Endothelial cell of umbilical vein (primary cell): ENCODE data around the gene LAMP1. TPM values are rescaled to one million over a fixed set of nuclear protein-coding genes. Genes with fewer than 3 reads are reported as not detected.

Experiments used
- BruUV-seq: library from RNA; stranded (reverse); fragments of 400-500 nt; replicated peaks from 2 replicates; lab custom pipeline; 2021; lab: Mats Ljungman, UMichigan
- CTCF ChIA-PET: fragments of 300-600, 350-600 bp; sonication (Branson Sonifier 250); formaldehyde crosslinking; loops from one replicate; lab custom pipeline; 2021; ENCODE audit warnings: antibody characterized with exemption, inconsistent platforms; lab: Charles Lee
- POLR2A ChIA-PET: fragments of 300-600, 350-600 bp; sonication (Branson Sonifier 250); formaldehyde crosslinking; loops from one replicate; lab custom pipeline; 2021; ENCODE audit warnings: antibody characterized with exemption, inconsistent platforms; lab: Charles Lee
- DNase-seq: peaks from one replicate; pipeline ENCODE4 v3.0.0-alpha.2; 2011; ENCODE audit warnings: low read depth, low spot score
- FAIRE-seq: peaks from 2 replicates; lab custom pipeline; 2011; peaks lifted over from hg19 to GRCh38; lab: Jason Lieb, UNC
- H2AFZ ChIP-seq: 2 replicates; pipeline ENCODE4 v1.6.0; 2012; ENCODE audit warnings: low read depth, low read length, control low read depth, inconsistent platforms
- H3K27ac ChIP-seq: 2 replicates; pipeline ENCODE4 v1.5.1; 2011; ENCODE audit warnings: low read depth, mild to moderate bottlenecking, control low read depth, low read length, moderate library complexity; ENCODE audit not compliant: insufficient read depth
- H3K27me3 ChIP-seq, 2 experiments: 2 replicates each; pipeline versions ENCODE4 v1.6.0 to v1.6.1; 2011; ENCODE audit warnings: low read length in 2 of 2, mixed read lengths in 1 of 2; ENCODE audit not compliant: control insufficient read depth in 2 of 2, insufficient read depth in 2 of 2
- H3K36me3 ChIP-seq, 2 experiments: 2 replicates in 1 of 2; 3 replicates in 1 of 2; pipeline ENCODE4 v1.5.1; 2011; ENCODE audit warnings: low read length in 2 of 2, mild to moderate bottlenecking in 1 of 2, moderate library complexity in 1 of 2; ENCODE audit not compliant: control insufficient read depth in 2 of 2, insufficient read depth in 2 of 2; ENCODE audit errors: extremely low read depth in 1 of 2
- H3K4me1 ChIP-seq: 3 replicates; pipeline ENCODE4 v1.5.1; 2011; ENCODE audit warnings: mild to moderate bottlenecking, low read length; ENCODE audit not compliant: control insufficient read depth, insufficient read depth; ENCODE audit errors: extremely low read depth
- H3K4me2 ChIP-seq: 2 replicates; pipeline ENCODE4 v1.6.1; 2011; ENCODE audit warnings: low read length, control low read depth, mixed read lengths; ENCODE audit not compliant: insufficient read depth
- H3K4me3 ChIP-seq, 3 experiments: fragments of 200-600 bp in 1 of 3; sonication (generic), shearing (Covaris generic) in 1 of 3; replicated peaks in 1 of 3; 2 replicates each; pipeline ENCODE4 v1.5.1; 2011 to 2016; ENCODE audit warnings: control low read depth in 3 of 3, low read length in 3 of 3, mild to moderate bottlenecking in 2 of 3, inconsistent platforms in 1 of 3, low read depth in 1 of 3, moderate library complexity in 1 of 3; ENCODE audit not compliant: insufficient read depth in 1 of 3
- H3K79me2 ChIP-seq: 2 replicates; pipeline ENCODE4 v1.6.0; 2012; ENCODE audit warnings: low read length, inconsistent platforms; ENCODE audit not compliant: control insufficient read depth, insufficient read depth
- H3K9ac ChIP-seq: replicated peaks from 2 replicates; pipeline ENCODE3; 2011; ENCODE audit warnings: low read length, control low read depth; ENCODE audit not compliant: insufficient read depth; ENCODE audit errors: extremely low read depth
- H3K9me1 ChIP-seq: replicated peaks from 3 replicates; pipeline ENCODE4 v1.6.0; 2011; ENCODE audit warnings: mild to moderate bottlenecking, low read length; ENCODE audit not compliant: control insufficient read depth, insufficient read depth; ENCODE audit errors: extremely low read depth
- H3K9me3 ChIP-seq: replicated peaks from 2 replicates; pipeline ENCODE4 v1.5.1; 2012; ENCODE audit warnings: low read length, inconsistent platforms; ENCODE audit not compliant: control insufficient read depth, insufficient read depth
- H4K20me1 ChIP-seq: replicated peaks from 2 replicates; pipeline ENCODE3; 2011; ENCODE audit warnings: mild to moderate bottlenecking, low read length; ENCODE audit not compliant: control insufficient read depth, insufficient read depth; ENCODE audit errors: extremely low read depth
- CTCF ChIP-seq, 2 donors: IDR thresholded peaks; 1 replicate in 1 of 2; 2 replicates in 1 of 2; pipeline ENCODE4 v1.5.1; 2011; ENCODE audit warnings: low read length in 2 of 2, mild to moderate bottlenecking in 2 of 2, moderate library complexity in 2 of 2, control low read depth in 1 of 2, inconsistent platforms in 1 of 2, low read depth in 1 of 2; ENCODE audit not compliant: insufficient read depth in 1 of 2; ENCODE audit errors: extremely low read depth in 1 of 2
- FOS ChIP-seq: IDR thresholded peaks from 2 replicates; pipeline ENCODE4 v1.6.1; 2011; ENCODE audit warnings: mild to moderate bottlenecking, low read length, moderate library complexity, borderline replicate concordance; ENCODE audit not compliant: insufficient read depth
- JUN ChIP-seq: IDR thresholded peaks from 2 replicates; pipeline ENCODE4 v1.6.1; 2011; ENCODE audit warnings: borderline replicate concordance, low read depth; ENCODE audit not compliant: insufficient read length, insufficient read depth
- POLR2A ChIP-seq: IDR thresholded peaks from 2 replicates; pipeline ENCODE4 v1.6.1; 2012; ENCODE audit warnings: low read depth, mild to moderate bottlenecking, control low read depth, low read length
- dilution Hi-C: fragments of 300-500 bp; cut with MboI; formaldehyde crosslinking; loops from one replicate; pipeline ENCODE4 v1.15.0; 2019; ENCODE audit warnings: low sequenced_read_pairs; ENCODE audit not compliant: extremely low pct_ligation_motif_present
- intact Hi-C: fragments of 100-400 bp; cut with micrococcal nuclease; formaldehyde crosslinking; loops from one replicate; pipeline ENCODE4 v1.10.0; 2022
- polyA plus RNA-seq, 4 experiments: library from polyadenylated mRNA; depleted of rRNA in 3 of 4; stranded (reverse) in 3 of 4; unstranded in 1 of 4; fragments of >200 nt; gene quantifications; 2 replicates each; pipeline versions ENCODE4 v1.2.1 to v1.2.3, GENCODE V29; 2011 to 2012; ENCODE audit warnings: missing spikeins in 1 of 4
- total RNA-seq: library from RNA; stranded (reverse); gene quantifications from 2 replicates; pipeline ENCODE4 v1.2.3, GENCODE V29; 2021

LAMP1 gene
- total and polyA plus RNA-seq, 2 donors (not counting 3 experiments of a cell fraction or from before 2014, with no cell fraction given): 262 to 285 TPM

- FAIRE-seq: peak; percentile 80
- ChIA-PET POLR2A (no interaction called here), CTCF (interaction anchor here (0.7 to 2.3 kb wide), 2 partner anchors 119 to 483 kb away, joined by 3 to 13 read pairs; no protein-coding TSS in a partner anchor)
Observed at GRCh38 chr13:113275387-113275786, 21.7 kb upstream of the LAMP1 start.

More at GRCh38 chr13:113275387-113275786, 21.7 kb upstream of the LAMP1 start:
- Histone ChIP-seq H3K36me3 (no peaks in the 10 kb centered on the region), H2AFZ (no peak overlapping the region), H3K79me2 (no peaks in the 10 kb centered on the region), H3K27me3 (no peaks in the 10 kb centered on the region), H3K4me3 (no peak overlapping the region), H3K9me3 (no peaks in the 10 kb centered on the region), H3K9me1 (no peaks in the 10 kb centered on the region), H4K20me1 (no peaks in the 10 kb centered on the region), H3K9ac (no peak overlapping the region), H3K4me1 (no peaks in the 10 kb centered on the region), H3K27ac (no peak overlapping the region), H3K4me2 (no peak overlapping the region)
- TF ChIP-seq FOS (peak; percentile 57), JUN (peak; percentile 33), POLR2A (no peak), CTCF (IDR thresholded peaks at IDR 0.05; ENCODE audit: extremely low read depth in 1 of 2, insufficient read depth in 1 of 2, low read depth in 1 of 2, low read length in 2 of 2) (peak; percentile 49 to 66)
- dilution Hi-C loops: no loop called here
- no TSS peak for BruUV-seq
- DNase-seq: peak; percentile 74
- intact Hi-C loops: loop anchor here (1.0 to 10.0 kb wide), 2 partner anchors 119 to 289 kb away; no protein-coding TSS in a partner anchor
